HEK293 (cell line): ENCODE data around the gene DNAJA3.

Experiments
- CTCF ChIA-PET: fragments of 350-600 bp; formaldehyde crosslinking; extraction: SDS; loops from one replicate; lab custom pipeline; 2021; ENCODE audit warnings: antibody characterized with exemption; lab: Yijun Ruan, JAX
- POLR2A ChIA-PET: fragments of 300-600 bp; formaldehyde crosslinking; extraction: SDS; loops from one replicate; lab custom pipeline; 2020; ENCODE audit warnings: antibody characterized with exemption, inconsistent platforms; lab: Yijun Ruan, JAX
- H3K27ac ChIP-seq: fragments of 200-500 bp; sonication (Bioruptor generic); 2 replicates; pipeline ENCODE4 v1.5.1; 2014; ENCODE audit warnings: low read depth, low read length, control low read depth, inconsistent platforms; ENCODE audit errors: extremely low read depth
- H3K36me3 ChIP-seq, 2 experiments: fragments of 200-500 bp in 1 of 2; sonication (Bioruptor generic) in 1 of 2; 1 replicate in 1 of 2; 2 replicates in 1 of 2; pipeline ENCODE4 v1.5.1; 2014 to 2017; ENCODE audit warnings: inconsistent platforms in 2 of 2, low read length in 2 of 2; ENCODE audit not compliant: control insufficient read depth in 2 of 2, insufficient read depth in 1 of 2
- H3K4me1 ChIP-seq: fragments of 200-500 bp; sonication (Bioruptor generic); 2 replicates; pipeline ENCODE4 v1.5.1; 2014; ENCODE audit warnings: mild to moderate bottlenecking, low read length, inconsistent platforms; ENCODE audit not compliant: control insufficient read depth, insufficient read depth
- H3K4me3 ChIP-seq: 2 replicates; pipeline ENCODE4 v1.5.1; 2011; ENCODE audit warnings: low read depth, mild to moderate bottlenecking, control low read depth, low read length, moderate library complexity
- H3K9me3 ChIP-seq: fragments of 200-500 bp; sonication (Bioruptor generic); 2 replicates; pipeline ENCODE4 v1.5.1; 2014; ENCODE audit warnings: low read depth, low read length, inconsistent platforms; ENCODE audit not compliant: control insufficient read depth, insufficient read depth
- GFI1B ChIP-seq: fragments of 450-650 bp; formaldehyde crosslinking; IDR thresholded peaks from 2 replicates; pipeline ENCODE4 v1.5.1; 2016; ENCODE audit warnings: missing biosample characterization, missing genetic modification characterization
- GLI4 ChIP-seq: fragments of 450-650 bp; formaldehyde crosslinking; IDR thresholded peaks from 2 replicates; pipeline ENCODE4 v1.5.1; 2016; ENCODE audit warnings: missing biosample characterization, missing genetic modification characterization
- KLF10 ChIP-seq: fragments of 450-650 bp; IDR thresholded peaks from 2 replicates; pipeline ENCODE4 v1.5.1; 2018; ENCODE audit warnings: missing biosample characterization, mild to moderate bottlenecking, missing genetic modification characterization
- SALL2 ChIP-seq: fragments of 450-650 bp; formaldehyde crosslinking; IDR thresholded peaks from 2 replicates; pipeline ENCODE4 v1.5.0; 2017; ENCODE audit warnings: missing biosample characterization, mild to moderate bottlenecking, missing genetic modification characterization, borderline replicate concordance
- YY2 ChIP-seq: fragments of 450-650 bp; formaldehyde crosslinking; IDR thresholded peaks from 2 replicates; pipeline ENCODE4 v1.5.1; 2016; ENCODE audit warnings: missing biosample characterization, missing genetic modification characterization
- ZBTB17 ChIP-seq: fragments of 450-650 bp; formaldehyde crosslinking; IDR thresholded peaks from 2 replicates; pipeline ENCODE4 v1.5.1; 2016; ENCODE audit warnings: missing biosample characterization, missing genetic modification characterization
- ZFHX2 ChIP-seq: fragments of 450-650 bp; formaldehyde crosslinking; conservative IDR thresholded peaks from 2 replicates; pipeline ENCODE4 v1.5.1; 2016; ENCODE audit warnings: missing biosample characterization, missing genetic modification characterization
- ZNF16 ChIP-seq: fragments of 450-650 bp; formaldehyde crosslinking; IDR thresholded peaks from 2 replicates; pipeline ENCODE4 v1.5.1; 2016; ENCODE audit warnings: low read depth, missing biosample characterization, missing genetic modification characterization
- ZNF169 ChIP-seq: fragments of 450-650 bp; formaldehyde crosslinking; IDR thresholded peaks from 2 replicates; pipeline ENCODE4 v1.5.1; 2016; ENCODE audit warnings: missing biosample characterization, missing genetic modification characterization
- ZNF175 ChIP-seq: fragments of 450-650 bp; formaldehyde crosslinking; IDR thresholded peaks from 2 replicates; pipeline ENCODE4 v1.5.1; 2016; ENCODE audit warnings: missing biosample characterization, missing genetic modification characterization
- ZNF274 ChIP-seq, 2 experiments: fragments of 200-500 bp in 1 of 2; fragments of 450-650 bp in 1 of 2; sonication (Bioruptor generic) in 1 of 2; formaldehyde crosslinking in 1 of 2; IDR thresholded peaks; 2 replicates each; pipeline versions ENCODE4 v1.5.1 to v1.6.1; 2014 to 2016; ENCODE audit warnings: borderline replicate concordance in 1 of 2, inconsistent platforms in 1 of 2, low read length in 1 of 2, missing biosample characterization in 1 of 2, missing genetic modification characterization in 1 of 2
- ZNF324 ChIP-seq: fragments of 450-650 bp; formaldehyde crosslinking; IDR thresholded peaks from 2 replicates; pipeline ENCODE4 v1.5.1; 2016; ENCODE audit warnings: missing biosample characterization, missing genetic modification characterization
- ZNF350 ChIP-seq: fragments of 450-650 bp; formaldehyde crosslinking; IDR thresholded peaks from 2 replicates; pipeline ENCODE4 v1.5.0; 2017; ENCODE audit warnings: missing biosample characterization, mild to moderate bottlenecking, missing genetic modification characterization
- ZNF366 ChIP-seq: fragments of 450-650 bp; formaldehyde crosslinking; conservative IDR thresholded peaks from 2 replicates; pipeline ENCODE4 v1.5.1; 2016; ENCODE audit warnings: missing biosample characterization, missing genetic modification characterization
- ZNF530 ChIP-seq: fragments of 450-650 bp; formaldehyde crosslinking; IDR thresholded peaks from 2 replicates; pipeline ENCODE4 v1.5.1; 2016; ENCODE audit warnings: low read depth, missing biosample characterization, missing genetic modification characterization
- ZNF544 ChIP-seq: fragments of 450-650 bp; formaldehyde crosslinking; IDR thresholded peaks from 2 replicates; pipeline ENCODE4 v1.5.0; 2017; ENCODE audit warnings: missing biosample characterization, missing genetic modification characterization
- ZNF561 ChIP-seq: fragments of 450-650 bp; IDR thresholded peaks from 2 replicates; pipeline ENCODE4 v1.5.1; 2018; ENCODE audit warnings: missing biosample characterization, missing genetic modification characterization, borderline replicate concordance
- TF ChIP-seq, protein P1 (sequence below): fragments of 450-650 bp; formaldehyde crosslinking; IDR thresholded peaks from 2 replicates; pipeline ENCODE4 v1.5.1; 2016; ENCODE audit warnings: missing biosample characterization, missing genetic modification characterization
- TF ChIP-seq, protein P2 (sequence below): fragments of 450-650 bp; formaldehyde crosslinking; IDR thresholded peaks from 2 replicates; pipeline ENCODE4 v1.5.1; 2016; ENCODE audit warnings: missing biosample characterization, missing genetic modification characterization
- TF ChIP-seq, protein P3 (sequence below): fragments of 450-650 bp; formaldehyde crosslinking; IDR thresholded peaks from 2 replicates; pipeline ENCODE4 v1.5.1; 2016; ENCODE audit warnings: missing biosample characterization, missing genetic modification characterization

The DNAJA3 gene

GRCh38 chr16:4437366-4437765 lies 11.7 kb downstream of the DNAJA3 start:
- no peak overlapping the region for H3K4me3 ChIP-seq
- H3K9me3 ChIP-seq, result no peaks in the 10 kb centered on the region
- no peaks in the 10 kb centered on the region for H3K4me1 ChIP-seq
- POLR2A ChIA-PET, result interaction anchor here (0.7 kb wide), 1 partner anchor 34 kb away, joined by 3 read pairs; no protein-coding TSS in a partner anchor
- no peak overlapping the region for H3K27ac ChIP-seq
- CTCF ChIA-PET, result interaction anchor here (0.6 kb wide), 1 partner anchor 34 kb away, joined by 4 read pairs; no protein-coding TSS in a partner anchor
- peaks cover 48 to 81% of the 10 kb centered on the region in 2 experiments for H3K36me3 ChIP-seq
- TF ChIP-seq, protein P1, sequence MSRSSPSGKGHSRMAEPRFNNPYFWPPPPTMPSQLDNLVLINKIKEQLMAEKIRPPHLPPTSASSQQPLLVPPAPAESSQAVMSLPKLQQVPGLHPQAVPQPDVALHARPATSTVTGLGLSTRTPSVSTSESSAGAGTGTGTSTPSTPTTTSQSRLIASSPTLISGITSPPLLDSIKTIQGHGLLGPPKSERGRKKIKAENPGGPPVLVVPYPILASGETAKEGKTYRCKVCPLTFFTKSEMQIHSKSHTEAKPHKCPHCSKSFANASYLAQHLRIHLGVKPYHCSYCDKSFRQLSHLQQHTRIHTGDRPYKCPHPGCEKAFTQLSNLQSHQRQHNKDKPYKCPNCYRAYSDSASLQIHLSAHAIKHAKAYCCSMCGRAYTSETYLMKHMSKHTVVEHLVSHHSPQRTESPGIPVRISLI (tag by site-specific recombination), result no peak
- TF ChIP-seq ZNF175, result no peak
- no peak for TF ChIP-seq ZNF16 (tag by site-specific recombination)
- TF ChIP-seq ZNF274 (IDR thresholded peaks at IDR 0.05; ENCODE audit: low read length), result no peak
- TF ChIP-seq ZNF274 (tag by site-specific recombination; IDR thresholded peaks at IDR 0.05; ENCODE audit: borderline replicate concordance), result no peak
- no peak for TF ChIP-seq ZNF561 (tag by site-specific recombination)
- no peak for TF ChIP-seq ZNF544 (tag by site-specific recombination)
- TF ChIP-seq, protein P2, sequence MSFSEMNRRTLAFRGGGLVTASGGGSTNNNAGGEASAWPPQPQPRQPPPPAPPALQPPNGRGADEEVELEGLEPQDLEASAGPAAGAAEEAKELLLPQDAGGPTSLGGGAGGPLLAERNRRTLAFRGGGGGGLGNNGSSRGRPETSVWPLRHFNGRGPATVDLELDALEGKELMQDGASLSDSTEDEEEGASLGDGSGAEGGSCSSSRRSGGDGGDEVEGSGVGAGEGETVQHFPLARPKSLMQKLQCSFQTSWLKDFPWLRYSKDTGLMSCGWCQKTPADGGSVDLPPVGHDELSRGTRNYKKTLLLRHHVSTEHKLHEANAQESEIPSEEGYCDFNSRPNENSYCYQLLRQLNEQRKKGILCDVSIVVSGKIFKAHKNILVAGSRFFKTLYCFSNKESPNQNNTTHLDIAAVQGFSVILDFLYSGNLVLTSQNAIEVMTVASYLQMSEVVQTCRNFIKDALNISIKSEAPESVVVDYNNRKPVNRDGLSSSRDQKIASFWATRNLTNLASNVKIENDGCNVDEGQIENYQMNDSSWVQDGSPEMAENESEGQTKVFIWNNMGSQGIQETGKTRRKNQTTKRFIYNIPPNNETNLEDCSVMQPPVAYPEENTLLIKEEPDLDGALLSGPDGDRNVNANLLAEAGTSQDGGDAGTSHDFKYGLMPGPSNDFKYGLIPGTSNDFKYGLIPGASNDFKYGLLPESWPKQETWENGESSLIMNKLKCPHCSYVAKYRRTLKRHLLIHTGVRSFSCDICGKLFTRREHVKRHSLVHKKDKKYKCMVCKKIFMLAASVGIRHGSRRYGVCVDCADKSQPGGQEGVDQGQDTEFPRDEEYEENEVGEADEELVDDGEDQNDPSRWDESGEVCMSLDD (tag by site-specific recombination), result no peak
- no peak for TF ChIP-seq ZNF366
- no peak for TF ChIP-seq ZNF324 (tag by site-specific recombination)
- TF ChIP-seq, protein P3, sequence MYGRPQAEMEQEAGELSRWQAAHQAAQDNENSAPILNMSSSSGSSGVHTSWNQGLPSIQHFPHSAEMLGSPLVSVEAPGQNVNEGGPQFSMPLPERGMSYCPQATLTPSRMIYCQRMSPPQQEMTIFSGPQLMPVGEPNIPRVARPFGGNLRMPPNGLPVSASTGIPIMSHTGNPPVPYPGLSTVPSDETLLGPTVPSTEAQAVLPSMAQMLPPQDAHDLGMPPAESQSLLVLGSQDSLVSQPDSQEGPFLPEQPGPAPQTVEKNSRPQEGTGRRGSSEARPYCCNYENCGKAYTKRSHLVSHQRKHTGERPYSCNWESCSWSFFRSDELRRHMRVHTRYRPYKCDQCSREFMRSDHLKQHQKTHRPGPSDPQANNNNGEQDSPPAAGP, result no peak
- TF ChIP-seq SALL2, result no peak
- TF ChIP-seq ZFHX2 (tag by site-specific recombination), result no peak
- no peak for TF ChIP-seq ZBTB17 (tag by site-specific recombination)
- TF ChIP-seq GLI4, result no peak
- no peak for TF ChIP-seq KLF10 (tag by site-specific recombination)
- no peak for TF ChIP-seq GFI1B (tag by site-specific recombination)

GRCh38 chr16:4442371-4442770 lies 16.7 kb downstream of the DNAJA3 start:
- Histone ChIP-seq H3K4me1 (no peaks in the 10 kb centered on the region), H3K36me3 (peaks cover 43 to 90% of the 10 kb centered on the region in 2 experiments)
- POLR2A ChIA-PET, result no interaction called here

More at GRCh38 chr16:4442371-4442770, 16.7 kb downstream of the DNAJA3 start:
- CTCF ChIA-PET, result interaction anchor here (1.8 kb wide), 1 partner anchor 38 kb away, joined by 7 read pairs; no protein-coding TSS in a partner anchor
- TF ChIP-seq, protein P3, result no peak
- TF ChIP-seq ZNF350 (tag by site-specific recombination), result no peak
- TF ChIP-seq ZNF530 (tag by site-specific recombination), result no peak
- no peak for TF ChIP-seq ZNF169 (tag by site-specific recombination)
- no peak for TF ChIP-seq YY2 (tag by site-specific recombination)
- TF ChIP-seq, all 188 proteins: peak for 0
- Histone ChIP-seq H3K9me3 (no peaks in the 10 kb centered on the region), H3K4me3 (no peak overlapping the region), H3K27ac (no peak overlapping the region)
